GM12892 (cell line): ENCODE results near the gene EHBP1.

ENCODE experiments used
- POLR2A ChIP-seq: IDR thresholded peaks from 2 replicates; pipeline ENCODE4 v1.6.1; 2011; ENCODE audit warnings: low read depth, low read length, control low read depth
- POLR2AphosphoS5 ChIP-seq: IDR thresholded peaks from 2 replicates; pipeline ENCODE4 v1.6.1; 2011; ENCODE audit warnings: low read depth, low read length, control low read depth
- TAF1 ChIP-seq: IDR thresholded peaks from 2 replicates; pipeline ENCODE4 v1.6.1; 2011; ENCODE audit warnings: low read depth, mild to moderate bottlenecking, control low read depth, low read length, borderline replicate concordance

GRCh38 chr2:62661263-62661635 is 44.3 kb upstream of the EHBP1 start:
- TF ChIP-seq POLR2AphosphoS5: no peak
- no peak for TF ChIP-seq POLR2A
- TF ChIP-seq TAF1: no peak
